Stimulated activated CD8-positive, alpha-beta memory T cell treated with anti-CD3 and anti-CD28 coated beads, Interleukin-2, amount 100 ng/mL, for 48 hours (primary cell): ENCODE measurements around the gene LRRC28.

Source experiments
- DNase-seq, 2 donors: peaks; one replicate each; pipeline ENCODE4 v3.0.0-alpha.2; 2020; ENCODE audit warnings: low read depth in 2 of 2

The LRRC28 gene

GRCh38 chr15:99341786-99342185 lies 90.5 kb downstream of the LRRC28 start:
- no peak for DNase-seq

DNA sequence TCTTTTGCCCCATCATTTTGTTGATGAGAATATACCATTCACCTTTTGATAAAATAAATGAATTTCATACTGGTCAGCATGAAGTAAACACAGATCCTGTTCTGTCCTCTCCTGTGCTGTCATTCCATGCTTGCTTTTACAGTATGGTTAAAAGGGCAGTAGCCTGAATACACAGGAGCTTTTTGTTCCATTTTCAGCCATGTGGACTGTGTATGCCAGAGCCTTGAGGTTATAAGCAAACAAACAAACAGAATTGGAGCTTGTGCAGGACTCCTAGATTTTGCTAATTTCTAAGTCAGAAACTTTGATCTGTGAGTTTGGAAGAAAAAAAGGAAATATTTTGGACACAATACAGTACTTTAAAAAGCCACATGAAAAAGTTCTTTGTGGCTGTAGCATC lies 91.9 kb downstream of the LRRC28 start:
- no peak for DNase-seq

GRCh38 chr15:99343881-99344551 lies 92.7 kb downstream of the LRRC28 start:
- peak in 1 of 2 donors; percentile 13 for DNase-seq

DNA sequence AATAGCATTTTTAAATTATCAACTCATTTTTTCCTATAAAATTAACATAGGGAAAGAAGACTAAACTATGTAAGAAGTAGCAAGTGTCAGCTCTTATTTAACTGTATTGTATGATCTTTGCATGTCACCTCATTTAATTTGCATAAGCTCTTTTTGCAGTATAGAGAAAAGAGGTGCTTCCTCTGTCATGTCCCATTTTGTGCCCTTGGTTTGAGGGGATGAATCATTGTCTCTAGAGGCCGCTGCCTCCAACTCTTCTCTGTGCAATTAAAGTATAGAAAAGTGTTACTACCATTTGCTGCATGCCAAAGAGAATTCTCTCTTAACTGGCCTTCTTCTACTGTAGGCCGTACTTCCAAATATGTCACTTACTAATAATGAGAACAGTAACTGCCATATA lies 93.4 kb downstream of the LRRC28 start:
- no peak for DNase-seq

GRCh38 chr15:99345242-99345641 lies 94.0 kb downstream of the LRRC28 start:
- no peak for DNase-seq

DNA sequence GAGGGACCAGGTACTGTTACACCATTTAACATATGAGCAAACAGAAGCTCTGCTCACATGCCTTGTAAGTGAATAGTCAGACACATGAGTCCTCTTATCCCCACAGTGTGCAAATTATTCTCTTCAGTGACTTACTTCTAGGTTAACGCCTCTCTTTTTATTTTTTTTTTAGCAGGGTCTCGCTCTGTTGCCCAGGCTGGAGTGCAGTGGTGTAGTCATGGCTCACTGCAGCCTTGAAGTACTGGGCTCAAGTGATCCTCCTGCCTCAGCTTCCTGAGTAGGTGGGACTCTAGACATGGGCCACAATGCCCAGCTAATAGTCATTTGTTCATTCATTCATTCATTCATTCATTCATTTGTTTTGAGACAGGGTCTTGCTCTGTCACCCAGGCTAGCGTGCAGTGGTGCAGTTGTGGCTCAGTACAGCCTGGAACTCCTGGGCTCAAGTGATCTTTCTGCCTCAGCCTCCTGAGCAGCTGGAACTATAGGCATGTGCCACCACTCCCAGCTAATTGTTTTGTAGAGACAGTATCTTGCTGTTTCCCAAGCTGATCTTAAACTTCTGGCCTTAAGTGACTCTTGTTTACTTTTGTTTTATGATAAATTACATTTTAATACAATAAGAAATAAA lies 94.7 kb downstream of the LRRC28 start:
- no peak for DNase-seq

DNA sequence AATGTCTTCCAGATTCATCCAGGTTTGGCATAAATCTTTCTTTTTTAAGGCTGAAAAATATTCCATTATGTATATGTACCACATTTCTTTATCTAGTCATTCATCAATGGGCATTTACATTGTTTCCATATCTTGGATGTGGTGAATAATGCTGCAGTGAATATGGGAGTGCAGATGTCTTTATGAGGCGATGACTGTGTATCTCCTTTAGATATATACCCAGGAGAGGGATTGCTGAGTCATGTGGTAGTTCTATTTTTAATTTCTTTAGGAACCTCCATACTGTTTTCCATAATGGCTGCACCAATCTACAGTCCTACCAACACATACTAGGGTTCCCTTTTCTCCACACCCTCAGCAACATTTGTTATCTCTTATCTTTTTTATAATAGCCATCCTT lies 96.3 kb downstream of the LRRC28 start:
- no peak for DNase-seq

DNA sequence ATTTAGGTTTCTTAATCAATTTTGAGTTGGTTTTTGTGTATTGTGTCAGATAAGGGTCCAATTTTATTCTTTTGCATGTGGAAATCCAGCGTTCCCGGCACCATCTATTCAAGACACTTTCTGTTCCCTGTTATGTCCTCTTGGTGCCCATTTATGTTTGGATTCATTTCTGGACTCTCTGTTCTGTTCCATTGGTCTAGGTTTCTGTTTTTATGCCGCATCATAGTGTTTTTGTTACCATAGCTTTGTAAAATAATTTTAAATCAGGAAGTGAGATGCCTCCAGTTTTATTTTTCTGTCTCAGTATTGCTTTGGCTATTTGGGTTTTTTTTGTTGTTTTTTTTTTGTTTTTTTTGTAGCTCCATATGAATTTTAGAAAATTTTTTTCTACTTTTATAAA lies 97.1 kb downstream of the LRRC28 start:
- no peak for DNase-seq

GRCh38 chr15:99350408-99350807 lies 99.1 kb downstream of the LRRC28 start:
- DNase-seq: no peak

DNA sequence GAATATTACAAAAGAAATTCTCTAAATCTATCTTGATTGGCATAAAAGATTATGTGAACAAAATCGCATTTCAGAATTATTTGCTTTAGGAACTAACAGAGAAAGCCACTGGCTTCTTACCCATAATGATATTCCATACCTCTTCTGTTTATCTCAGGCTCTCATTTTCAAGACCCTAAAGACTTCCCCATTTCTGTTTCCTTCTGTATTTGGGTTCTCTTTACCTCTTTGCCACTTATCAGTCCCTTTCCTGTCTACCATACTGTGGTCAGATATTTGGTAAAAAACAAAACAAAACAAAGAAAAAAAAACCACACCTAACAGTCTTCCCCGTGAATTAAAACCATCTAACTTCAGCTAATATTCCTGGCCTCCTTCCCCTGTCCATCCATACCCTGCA lies 108.5 kb downstream of the LRRC28 start:
- DNase-seq: no peak

DNA sequence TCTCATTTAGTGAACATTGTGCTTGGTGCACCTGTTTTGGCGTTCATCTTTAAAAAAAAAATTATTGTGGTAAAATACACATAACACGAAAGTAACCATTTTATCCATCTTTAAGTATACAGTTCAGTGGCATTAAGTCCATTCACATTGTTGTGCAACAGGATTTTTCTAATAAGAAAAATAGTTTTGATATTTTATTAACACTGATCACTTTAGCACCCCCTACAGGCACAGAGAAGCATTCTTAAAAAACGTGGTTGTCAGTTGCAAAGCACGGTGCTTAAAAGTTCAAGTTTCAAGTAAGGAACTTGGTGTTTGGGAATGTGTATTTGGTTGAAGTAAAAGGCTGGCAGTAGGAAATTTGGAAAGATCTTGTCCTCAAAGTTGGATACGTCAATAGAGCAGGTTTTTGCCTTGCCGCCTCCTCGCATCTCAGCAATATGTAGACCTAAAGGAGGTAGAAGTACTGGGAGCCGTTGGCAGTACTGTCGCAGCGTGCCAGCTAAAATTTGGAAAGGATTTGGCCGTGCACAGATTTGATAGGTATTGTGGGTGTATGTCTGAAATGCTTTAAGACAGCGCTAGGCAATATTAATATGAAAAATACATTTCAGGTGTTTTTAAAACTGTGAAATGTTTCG lies 110.4 kb downstream of the LRRC28 start:
- no peak for DNase-seq

GRCh38 chr15:99365242-99365641 lies 114.0 kb downstream of the LRRC28 start:
- no peak for DNase-seq

DNA sequence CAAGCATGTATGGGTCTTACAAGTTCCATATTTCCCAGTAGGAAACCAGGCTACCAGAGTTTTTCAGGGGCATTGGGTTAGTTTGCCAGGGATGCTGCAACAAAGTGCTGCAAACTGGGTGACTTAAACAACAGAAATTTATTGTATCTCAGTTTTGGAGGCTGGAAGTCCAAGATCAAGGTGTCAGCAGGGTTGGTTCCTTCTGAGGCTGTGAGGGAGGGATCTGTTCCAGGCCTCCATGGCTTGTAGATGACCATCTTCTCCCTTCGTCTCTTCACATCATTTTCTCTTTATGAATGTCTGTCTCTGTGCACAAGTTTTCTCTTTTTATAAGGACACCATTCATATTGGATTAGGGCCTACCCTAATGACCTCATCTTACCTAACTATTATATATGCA lies 114.7 kb downstream of the LRRC28 start:
- DNase-seq: no peak

- DNase-seq: no peak
Measured at GRCh38 chr15:99368743-99369142, 117.5 kb downstream of the LRRC28 start.

GRCh38 chr15:99369196-99369595 lies 117.9 kb downstream of the LRRC28 start:
- no peak for DNase-seq

GRCh38 chr15:99371180-99372103 lies 120.2 kb downstream of the LRRC28 start:
- DNase-seq: no peak

DNA sequence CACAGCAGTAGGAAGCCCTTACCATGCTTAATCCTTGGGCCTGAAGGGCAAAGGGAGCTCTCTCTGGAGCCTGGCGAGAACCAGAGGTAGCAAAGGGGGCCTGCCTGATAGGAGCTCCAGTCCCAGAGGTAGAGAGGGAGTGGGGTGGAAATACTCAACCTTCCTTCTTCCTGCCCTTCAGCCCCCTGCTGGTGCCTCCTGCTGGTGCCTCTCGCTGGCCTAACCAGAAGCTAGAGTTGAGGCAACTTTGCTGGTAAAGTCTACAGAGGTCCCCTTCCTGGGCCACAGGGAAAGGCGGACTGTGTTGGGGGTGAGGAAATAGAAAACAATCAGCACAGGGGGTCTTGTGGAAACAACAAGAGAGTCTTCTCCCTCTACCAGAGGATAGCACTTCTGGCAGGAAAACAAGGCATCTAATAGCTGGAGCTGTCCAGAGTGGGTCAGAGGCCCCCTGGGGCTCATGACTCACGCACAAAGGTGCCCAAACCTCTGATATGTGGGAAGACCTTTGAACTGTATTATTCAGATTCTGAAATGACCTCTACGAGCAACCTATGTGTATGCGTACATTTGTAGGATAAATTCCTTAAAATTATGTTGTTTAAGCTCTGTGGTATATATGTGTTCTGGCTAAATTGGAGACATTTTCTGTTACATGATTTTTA lies 133.9 kb downstream of the LRRC28 start:
- no peak for DNase-seq

DNA sequence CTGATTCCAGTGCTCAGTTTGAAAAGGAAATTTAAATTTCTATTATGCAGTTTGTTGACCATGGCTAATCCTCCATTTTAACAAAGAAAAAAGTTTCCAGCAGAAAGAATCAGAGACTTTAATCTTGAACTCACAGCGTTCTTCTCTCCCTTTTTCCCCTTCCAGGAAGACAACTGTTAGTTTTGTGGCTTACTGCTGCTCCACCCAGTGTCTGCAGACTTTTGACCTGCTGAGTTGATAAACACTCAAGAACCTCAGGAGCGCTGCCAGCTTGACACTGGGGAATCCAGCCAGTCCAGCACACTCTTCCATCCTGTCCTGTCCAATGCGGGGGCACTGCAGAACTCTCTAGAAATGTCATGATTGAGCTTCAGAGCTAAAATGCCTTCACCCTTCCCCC lies 134.6 kb downstream of the LRRC28 start:
- DNase-seq: no peak

GRCh38 chr15:99386391-99386790 lies 135.1 kb downstream of the LRRC28 start:
- DNase-seq: no peak

DNA sequence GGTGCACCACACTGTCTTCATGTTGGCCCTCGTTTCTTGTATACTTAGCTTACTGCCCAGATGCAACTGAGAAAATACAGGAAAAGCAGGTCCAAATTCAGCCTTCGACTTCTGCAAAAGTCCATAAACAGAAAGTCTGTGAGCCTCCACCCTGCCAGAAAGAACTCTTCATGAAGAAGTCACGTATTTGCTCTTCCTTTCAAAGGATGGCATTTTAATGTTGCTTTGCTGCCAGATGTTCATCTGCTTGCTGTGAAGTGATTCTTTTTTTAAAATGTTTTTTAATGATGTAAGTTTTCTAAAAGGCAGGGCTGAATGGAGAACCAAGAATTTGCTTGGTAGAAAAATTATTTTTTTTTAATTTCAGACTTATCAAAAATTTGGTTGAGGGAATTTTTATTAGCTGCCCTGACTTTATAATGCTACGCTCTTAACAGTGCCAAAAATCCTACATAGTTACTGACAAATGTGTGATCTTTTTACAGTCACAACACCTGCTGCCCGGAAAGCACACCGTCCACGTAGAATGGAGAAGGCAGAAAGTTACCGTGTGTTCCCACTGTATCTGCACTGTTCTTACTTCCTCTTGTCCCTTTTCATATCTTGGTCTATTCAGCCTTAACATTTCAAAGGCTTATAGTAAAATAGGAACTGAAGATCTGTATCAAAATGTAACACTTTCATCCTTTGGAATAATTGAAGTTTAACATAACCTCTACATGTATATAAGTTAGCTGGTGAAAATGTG lies 136.3 kb downstream of the LRRC28 start:
- no peak for DNase-seq

GRCh38 chr15:99390667-99391066 lies 139.4 kb downstream of the LRRC28 start:
- DNase-seq: no peak
